WTC11 (cell line): ENCODE measurements around the gene FAM181A. TPM values are rescaled to one million over a fixed set of nuclear protein-coding genes. Genes with fewer than 3 reads are reported as not detected.

Experiments
- ATAC-seq: fragments of 200-7000 bp; cut with Tn5 transposase; 2 replicates; pipeline ENCODE4 v1.10.0; 2021; ENCODE audit warnings: mild to moderate bottlenecking, moderate library complexity
- CTCF ChIA-PET: fragments of 300-600 bp; sonication (Branson Sonifier 250); formaldehyde crosslinking; loops from one replicate; lab custom pipeline; 2021; ENCODE audit warnings: antibody characterized with exemption; lab: Charles Lee
- POLR2A ChIA-PET: fragments of 350-600 bp; sonication (Branson Sonifier 250); formaldehyde crosslinking; loops from one replicate; lab custom pipeline; 2021; ENCODE audit warnings: antibody characterized with exemption; lab: Charles Lee
- DNase-seq: peaks from one replicate; pipeline ENCODE4 v3.0.0; 2021; ENCODE audit warnings: low spot score
- H3K27ac Mint-ChIP-seq: 2 replicates; pipeline ENCODE4 v1.8.0; 2021; ENCODE audit warnings: mixed read lengths
- H3K27me3 Mint-ChIP-seq: 2 replicates; pipeline ENCODE4 v1.8.0; 2021; ENCODE audit warnings: low read depth, mild to moderate bottlenecking, moderate library complexity, mixed read lengths
- H3K36me3 Mint-ChIP-seq: 2 replicates; pipeline ENCODE4 v1.8.0; 2021; ENCODE audit warnings: mixed read lengths
- H3K4me1 Mint-ChIP-seq: 2 replicates; pipeline ENCODE4 v1.8.0; 2022; ENCODE audit warnings: mixed read lengths
- H3K4me3 Mint-ChIP-seq: 2 replicates; pipeline ENCODE4 v1.8.0; 2021; ENCODE audit warnings: mild to moderate bottlenecking, moderate library complexity, mixed read lengths
- H3K9me3 Mint-ChIP-seq: 2 replicates; pipeline ENCODE4 v1.8.0; 2021; ENCODE audit warnings: mixed read lengths
- ATF6 ChIP-seq: sonication (generic); formaldehyde crosslinking; IDR thresholded peaks from 2 replicates; pipeline ENCODE4 v1.8.1; 2023; ENCODE audit warnings: mild to moderate bottlenecking, missing genetic modification reagents
- CDX4 ChIP-seq: fragments of 250-450 bp; sonication (Bioruptor Pico); IDR thresholded peaks from 2 replicates; pipeline ENCODE4 v1.9.0; 2021; ENCODE audit warnings: moderate library complexity, mild to moderate bottlenecking, inconsistent platforms, borderline replicate concordance
- CREB1 ChIP-seq: sonication (generic); formaldehyde crosslinking; IDR thresholded peaks from 2 replicates; pipeline ENCODE4 v1.8.0; 2023; ENCODE audit warnings: mild to moderate bottlenecking, missing genetic modification reagents
- CREM ChIP-seq: sonication (generic); formaldehyde crosslinking; IDR thresholded peaks from 2 replicates; pipeline ENCODE4 v1.8.1; 2022; ENCODE audit warnings: mild to moderate bottlenecking, missing genetic modification reagents, moderate library complexity
- EMX1 ChIP-seq: fragments of 250-450 bp; sonication (Bioruptor Pico); IDR thresholded peaks from 2 replicates; pipeline ENCODE4 v1.8.0; 2021; ENCODE audit warnings: mild to moderate bottlenecking
- ETV6 ChIP-seq: sonication (generic); formaldehyde crosslinking; IDR thresholded peaks from 2 replicates; pipeline ENCODE4 v1.8.1; 2022; ENCODE audit warnings: mild to moderate bottlenecking, missing genetic modification reagents
- GRHL2 ChIP-seq: fragments of 250-450 bp; sonication (Bioruptor Pico); IDR thresholded peaks from 2 replicates; pipeline ENCODE4 v1.8.0; 2022; ENCODE audit warnings: mild to moderate bottlenecking, moderate library complexity; ENCODE audit not compliant: insufficient replicate concordance, severe bottlenecking
- GTF2I ChIP-seq: fragments of 250-450 bp; sonication (Bioruptor Pico); conservative IDR thresholded peaks from 2 replicates; pipeline ENCODE4 v1.4.0; 2021; ENCODE audit warnings: mild to moderate bottlenecking
- HMGA2 ChIP-seq: fragments of 250-450 bp; sonication (Bioruptor Pico); IDR thresholded peaks from 2 replicates; pipeline ENCODE4 v1.4.0; 2021; ENCODE audit warnings: mild to moderate bottlenecking, moderate library complexity
- NFATC4 ChIP-seq: fragments of 250-450 bp; sonication (Bioruptor Pico); IDR thresholded peaks from 2 replicates; pipeline ENCODE4 v1.9.0; 2021; ENCODE audit warnings: mild to moderate bottlenecking
- NFE2L1 ChIP-seq: sonication (generic); formaldehyde crosslinking; IDR thresholded peaks from 2 replicates; pipeline ENCODE4 v1.8.1; 2023; ENCODE audit warnings: missing genetic modification reagents
- NFYB ChIP-seq: sonication (generic); formaldehyde crosslinking; conservative IDR thresholded peaks from 2 replicates; pipeline ENCODE4 v1.8.0; 2022; ENCODE audit warnings: low read depth, missing genetic modification reagents
- NR1H2 ChIP-seq: sonication (generic); formaldehyde crosslinking; IDR thresholded peaks from 2 replicates; pipeline ENCODE4 v1.9.0; 2021; ENCODE audit warnings: mild to moderate bottlenecking, moderate library complexity, missing genetic modification reagents
- OVOL2 ChIP-seq: fragments of 250-450 bp; sonication (Bioruptor Pico); IDR thresholded peaks from 2 replicates; pipeline ENCODE4 v1.9.0; 2021; ENCODE audit warnings: mild to moderate bottlenecking, borderline replicate concordance
- PRRX2 ChIP-seq: fragments of 250-450 bp; sonication (Bioruptor Pico); IDR thresholded peaks from 2 replicates; pipeline ENCODE4 v1.8.0; 2021; ENCODE audit warnings: mild to moderate bottlenecking
- RELA ChIP-seq: sonication (generic); formaldehyde crosslinking; IDR thresholded peaks from 2 replicates; pipeline ENCODE4 v1.8.1; 2022; ENCODE audit warnings: missing genetic modification reagents, mild to moderate bottlenecking, borderline replicate concordance
- SMAD4 ChIP-seq: sonication (generic); formaldehyde crosslinking; IDR thresholded peaks from 2 replicates; pipeline ENCODE4 v1.8.0; 2022; ENCODE audit warnings: mild to moderate bottlenecking, missing genetic modification reagents
- TEAD4 ChIP-seq: sonication (generic); formaldehyde crosslinking; IDR thresholded peaks from 2 replicates; pipeline ENCODE4 v1.8.0; 2022; ENCODE audit warnings: mild to moderate bottlenecking, missing genetic modification reagents
- ZNF263 ChIP-seq: sonication (generic); formaldehyde crosslinking; IDR thresholded peaks from 2 replicates; pipeline ENCODE4 v1.8.1; 2022; ENCODE audit warnings: low read depth, mild to moderate bottlenecking, moderate library complexity, missing genetic modification reagents
- ZNF512 ChIP-seq: sonication (generic); formaldehyde crosslinking; IDR thresholded peaks from 2 replicates; pipeline ENCODE4 v1.8.1; 2022; ENCODE audit warnings: missing genetic modification reagents, borderline replicate concordance
- ZNF532 ChIP-seq: fragments of 250-450 bp; sonication (Bioruptor Pico); IDR thresholded peaks from 2 replicates; pipeline ENCODE4 v1.9.0; 2021; ENCODE audit warnings: mild to moderate bottlenecking, borderline replicate concordance
- ZNF671 ChIP-seq: fragments of 250-450 bp; sonication (Bioruptor Pico); IDR thresholded peaks from 2 replicates; pipeline ENCODE4 v1.8.0; 2021; ENCODE audit warnings: mild to moderate bottlenecking
- total RNA-seq: library from RNA; stranded (reverse); gene quantifications from 3 replicates; pipeline ENCODE4 v1.2.3, GENCODE V29; 2021

The FAM181A gene
- total RNA-seq, 1 experiment from 2014 or later: not detected

- TF ChIP-seq HMGA2 (CRISPR knock-in tag) (no peak), ZNF532 (no peak), ETV6 (no peak), ZNF263 (CRISPR knock-in tag) (no peak), PRRX2 (CRISPR knock-in tag) (no peak), ATF6 (CRISPR knock-in tag) (no peak)
Measured at GRCh38 chr14:93956514-93957332, 29.6 kb downstream of the FAM181A start (continued).

- Mint-ChIP-seq H3K27me3 (no peaks in the 10 kb centered on the region), H3K4me3 (no peak overlapping the region), H3K9me3 (no peaks in the 10 kb centered on the region), H3K36me3 (no peaks in the 10 kb centered on the region), H3K4me1 (peaks cover 42% of the 10 kb centered on the region), H3K27ac (peak overlapping the region; percentile 29; the same call in 1 of the 2 replicates)
- no peak for ATAC-seq
- POLR2A ChIA-PET: no interaction called here
- TF ChIP-seq GTF2I (CRISPR knock-in tag): no peak
- TF ChIP-seq EMX1: no peak
- no peak for TF ChIP-seq NFYB
- no peak for TF ChIP-seq CREM (CRISPR knock-in tag)
- TF ChIP-seq SMAD4 (CRISPR knock-in tag): no peak
- no peak for TF ChIP-seq CDX4 (CRISPR knock-in tag)
- no peak for TF ChIP-seq ZNF263 (CRISPR knock-in tag)
- TF ChIP-seq TEAD4 (CRISPR knock-in tag): no peak
- TF ChIP-seq CREB1 (CRISPR knock-in tag): no peak
- TF ChIP-seq NFE2L1 (CRISPR knock-in tag): no peak
- no peak for TF ChIP-seq ZNF671 (CRISPR knock-in tag)
- CTCF ChIA-PET: interaction anchor here (7.5 kb wide), 1 partner anchor 17 kb away, joined by 52 read pairs; no protein-coding TSS in a partner anchor
- no peak for DNase-seq
Measured at GRCh38 chr14:93957333-93957710, 30.2 kb downstream of the FAM181A start.

GRCh38 chr14:93957751-93958566, 30.8 kb downstream of the FAM181A start:
- no peak overlapping the region for H3K27ac Mint-ChIP-seq
- peaks cover 39% of the 10 kb centered on the region for H3K4me1 Mint-ChIP-seq
- TF ChIP-seq ZNF671 (CRISPR knock-in tag): no peak
- TF ChIP-seq NR1H2: no peak
- TF ChIP-seq OVOL2: no peak
- no peak for TF ChIP-seq NFATC4 (CRISPR knock-in tag)
- TF ChIP-seq ZNF512: no peak
- no peak for TF ChIP-seq RELA (CRISPR knock-in tag)
- TF ChIP-seq GRHL2 (CRISPR knock-in tag): no peak
- H3K9me3 Mint-ChIP-seq: no peaks in the 10 kb centered on the region
- ATAC-seq (no peak), DNase-seq (no peak)
- ChIA-PET CTCF (interaction anchor here (1.4 to 7.5 kb wide), 2 partner anchors 18 to 43 kb away, joined by 3 to 52 read pairs; no protein-coding TSS in a partner anchor), POLR2A (no interaction called here)
- no peaks in the 10 kb centered on the region for H3K36me3 Mint-ChIP-seq
- H3K27me3 Mint-ChIP-seq: no peaks in the 10 kb centered on the region
- no peak overlapping the region for H3K4me3 Mint-ChIP-seq
